Activated CD4-positive, alpha-beta T cell treated with anti-CD3 and anti-CD28 coated beads for 36 hours (primary cell): Measurements from ENCODE around the gene ERVW-1. TPM values are rescaled to one million over a fixed set of nuclear protein-coding genes. Genes with fewer than 3 reads are reported as not detected.
"Not testable (repeated sequence)": the region's sequence is repeated elsewhere in the genome, so short reads cannot be mapped to it uniquely, and the experiment has no call there.

Source experiments
- ATAC-seq: fragments of 200-7000 bp; cut with Tn5 transposase; one replicate; pipeline ENCODE4 v1.10.0; 2021; ENCODE audit warnings: mild to moderate bottlenecking, moderate library complexity
- CTCF ChIA-PET: fragments of 350-600 bp; sonication (Branson Sonifier 250); formaldehyde crosslinking; loops from one replicate; lab custom pipeline; 2021; ENCODE audit warnings: antibody characterized with exemption; lab: Charles Lee
- POLR2A ChIA-PET: fragments of 350-600 bp; sonication (Branson Sonifier 250); formaldehyde crosslinking; loops from one replicate; lab custom pipeline; 2021; ENCODE audit warnings: antibody characterized with exemption, inconsistent platforms; lab: Charles Lee
- DNase-seq: peaks from one replicate; pipeline ENCODE4 v3.0.0-alpha.2; 2020
- H3K27ac Mint-ChIP-seq: one replicate; pipeline ENCODE4 v1.8.0; 2021; ENCODE audit warnings: mixed read lengths
- H3K27me3 Mint-ChIP-seq: one replicate; pipeline ENCODE4 v1.8.0; 2021; ENCODE audit warnings: mixed read lengths
- H3K36me3 Mint-ChIP-seq: one replicate; pipeline ENCODE4 v1.8.0; 2021; ENCODE audit warnings: low read depth, mixed read lengths
- H3K4me1 Mint-ChIP-seq: one replicate; pipeline ENCODE4 v1.8.0; 2021; ENCODE audit warnings: mixed read lengths
- H3K4me3 Mint-ChIP-seq: one replicate; pipeline ENCODE4 v1.8.0; 2021; ENCODE audit warnings: mild to moderate bottlenecking, moderate library complexity, mixed read lengths
- H3K9me3 Mint-ChIP-seq: one replicate; pipeline ENCODE4 v1.8.0; 2021; ENCODE audit warnings: low read depth, mixed read lengths
- intact Hi-C, 2 experiments: fragments of 100-400 bp; cut with DNase I in 1 of 2; cut with micrococcal nuclease in 1 of 2; formaldehyde crosslinking; loops; one replicate each; pipeline versions ENCODE4 v1.14.2 to v1.15.1; 2022 to 2024; cut with DNase I, micrococcal nuclease
- total RNA-seq, 2 experiments: library from RNA; stranded (reverse); gene quantifications; one replicate each; pipeline ENCODE4 v1.2.3, GENCODE V29; 2021

The ERVW-1 gene
- total RNA-seq, 2 experiments from 2014 or later = not detected

- intact Hi-C loops, H3K4me3 Mint-ChIP-seq, H3K27ac Mint-ChIP-seq, DNase-seq, H3K9me3 Mint-ChIP-seq, H3K27me3 Mint-ChIP-seq, H3K4me1 Mint-ChIP-seq, POLR2A ChIA-PET, ATAC-seq: not testable (repeated sequence)
- peaks cover 10% of the 10 kb centered on the region for H3K36me3 Mint-ChIP-seq
- CTCF ChIA-PET = interaction anchor here (1.5 kb wide), 1 partner anchor 22 kb away, joined by 3 read pairs; the partner anchor contains the start of gene GATAD1
Observed at GRCh38 chr7:92468589-92468988, 9.2 kb downstream of the ERVW-1 start.

- ChIA-PET POLR2A (no interaction called here), CTCF (no interaction called here)
- H3K36me3 Mint-ChIP-seq = peaks cover 10% of the 10 kb centered on the region
- intact Hi-C loops = no loop called here
- peaks cover 9% of the 10 kb centered on the region for H3K9me3 Mint-ChIP-seq
- no peaks in the 10 kb centered on the region for H3K27me3 Mint-ChIP-seq
- no peaks in the 10 kb centered on the region for H3K4me1 Mint-ChIP-seq
- DNase-seq (no peak), ATAC-seq (no peak)
- H3K27ac Mint-ChIP-seq = no peak overlapping the region
- no peak overlapping the region for H3K4me3 Mint-ChIP-seq
Observed at GRCh38 chr7:92466682-92467081, 11.1 kb downstream of the ERVW-1 start.

- Mint-ChIP-seq H3K4me3 (no peak overlapping the region), H3K36me3 (peaks cover 10% of the 10 kb centered on the region), H3K27ac (no peak overlapping the region), H3K9me3 (peaks cover 9% of the 10 kb centered on the region), H3K4me1 (no peaks in the 10 kb centered on the region), H3K27me3 (no peaks in the 10 kb centered on the region)
- ATAC-seq (no peak), DNase-seq (no peak)
- ChIA-PET CTCF (no interaction called here), POLR2A (no interaction called here)
- intact Hi-C loops = loop anchor here in 1 of 2 experiments (5.0 kb wide), 1 partner anchor 287 kb away; the partner anchor contains the start of gene LRRD1
Observed at GRCh38 chr7:92464515-92464914, 13.2 kb downstream of the ERVW-1 start.

- H3K4me1 Mint-ChIP-seq = no peaks in the 10 kb centered on the region
- no peaks in the 10 kb centered on the region for H3K27me3 Mint-ChIP-seq
- DNase-seq (no peak), ATAC-seq (no peak)
- POLR2A ChIA-PET = no interaction called here
- H3K36me3 Mint-ChIP-seq = peaks cover 1% of the 10 kb centered on the region
- no peak overlapping the region for H3K4me3 Mint-ChIP-seq
- CTCF ChIA-PET = interaction anchor here (2.5 kb wide), 1 partner anchor 15 kb away, joined by 24 read pairs; the partner anchor contains the start of gene GATAD1
- intact Hi-C loops = loop anchor here in 1 of 2 experiments (5.0 kb wide), 1 partner anchor 285 kb away; the partner anchor contains the start of gene LRRD1
- no peak overlapping the region for H3K27ac Mint-ChIP-seq
- peaks cover 2% of the 10 kb centered on the region for H3K9me3 Mint-ChIP-seq
Observed at GRCh38 chr7:92462560-92462959, 15.2 kb downstream of the ERVW-1 start.

GRCh38 chr7:92461027-92462003 is 16.4 kb downstream of the ERVW-1 start:
- Mint-ChIP-seq H3K4me1 (no peaks in the 10 kb centered on the region), H3K36me3 (peaks cover 4% of the 10 kb centered on the region), H3K9me3 (no peaks in the 10 kb centered on the region), H3K27me3 (no peaks in the 10 kb centered on the region), H3K4me3 (no peak overlapping the region), H3K27ac (no peak overlapping the region)
- intact Hi-C loops = loop anchor here (1.0 to 5.0 kb wide), 2 partner anchors 37 to 284 kb away; partner anchors contain the start of gene LRRD1 (in 1 of the 2)
- CTCF ChIA-PET = interaction anchor here (0.6 to 2.5 kb wide), 16 partner anchors 11 to 611 kb away, joined by 3 to 24 read pairs (median 3); partner anchors contain the start of gene GATAD1
- POLR2A ChIA-PET = no interaction called here
- DNase-seq = peak; percentile 56
- peak; percentile 74 for ATAC-seq

- no peak overlapping the region for H3K4me3 Mint-ChIP-seq
- ATAC-seq = no peak
- intact Hi-C loops = loop anchor here in 1 of 2 experiments (5.0 kb wide), 1 partner anchor 283 kb away; the partner anchor contains the start of gene LRRD1
- H3K36me3 Mint-ChIP-seq = peaks cover 4% of the 10 kb centered on the region
- ChIA-PET CTCF (interaction anchor here (0.6 to 2.5 kb wide), 12 partner anchors 10 to 774 kb away, joined by 3 to 24 read pairs (median 4); partner anchors contain the start of gene GATAD1), POLR2A (no interaction called here)
- no peak overlapping the region for H3K27ac Mint-ChIP-seq
- no peaks in the 10 kb centered on the region for H3K9me3 Mint-ChIP-seq
- H3K4me1 Mint-ChIP-seq = no peaks in the 10 kb centered on the region
- DNase-seq = no peak
- H3K27me3 Mint-ChIP-seq = no peaks in the 10 kb centered on the region
Observed at GRCh38 chr7:92460510-92460909, 17.2 kb downstream of the ERVW-1 start.

GRCh38 chr7:92460109-92460508 is 17.6 kb downstream of the ERVW-1 start:
- H3K27ac Mint-ChIP-seq = no peak overlapping the region
- no peak for DNase-seq
- H3K4me3 Mint-ChIP-seq = no peak overlapping the region
- H3K9me3 Mint-ChIP-seq = no peaks in the 10 kb centered on the region
- CTCF ChIA-PET = interaction anchor here (0.6 to 2.5 kb wide), 6 partner anchors 13 to 774 kb away, joined by 3 to 24 read pairs (median 6); partner anchors contain the start of gene GATAD1
- H3K4me1 Mint-ChIP-seq = no peaks in the 10 kb centered on the region
- no peaks in the 10 kb centered on the region for H3K27me3 Mint-ChIP-seq
- POLR2A ChIA-PET = no interaction called here
- ATAC-seq = no peak
- intact Hi-C loops = loop anchor here in 1 of 2 experiments (5.0 kb wide), 1 partner anchor 283 kb away; the partner anchor contains the start of gene LRRD1
- peaks cover 4% of the 10 kb centered on the region for H3K36me3 Mint-ChIP-seq

- ChIA-PET CTCF (no interaction called here), POLR2A (no interaction called here)
- H3K9me3 Mint-ChIP-seq = no peaks in the 10 kb centered on the region
- H3K4me3 Mint-ChIP-seq = no peak overlapping the region
- no peak overlapping the region for H3K27ac Mint-ChIP-seq
- intact Hi-C loops = no loop called here
- H3K36me3 Mint-ChIP-seq = peaks cover 13% of the 10 kb centered on the region
- DNase-seq (no peak), ATAC-seq (no peak)
- H3K27me3 Mint-ChIP-seq = no peaks in the 10 kb centered on the region
- H3K4me1 Mint-ChIP-seq = no peaks in the 10 kb centered on the region
Observed at GRCh38 chr7:92456236-92456635, 21.5 kb downstream of the ERVW-1 start.

- CTCF ChIA-PET = no interaction called here
- peaks cover 32% of the 10 kb centered on the region for H3K36me3 Mint-ChIP-seq
- no peaks in the 10 kb centered on the region for H3K9me3 Mint-ChIP-seq
- peaks cover 9% of the 10 kb centered on the region for H3K4me1 Mint-ChIP-seq
- H3K27ac Mint-ChIP-seq = no peak overlapping the region
- POLR2A ChIA-PET = no interaction called here
- H3K27me3 Mint-ChIP-seq = no peaks in the 10 kb centered on the region
- no peak for ATAC-seq
- no peak for DNase-seq
- intact Hi-C loops = no loop called here
- no peak overlapping the region for H3K4me3 Mint-ChIP-seq
Observed at GRCh38 chr7:92451645-92452044, 26.1 kb downstream of the ERVW-1 start.

- ChIA-PET POLR2A (interaction anchor here (0.6 to 2.7 kb wide), 10 partner anchors 24 to 1632 kb away, joined by 3 to 12 read pairs (median 6); partner anchors contain the start of genes ANKIB1, CYP51A1, KRIT1 and PEX1), CTCF (interaction anchor here (0.6 to 4.8 kb wide), 17 partner anchors 10 to 619 kb away, joined by 3 to 93 read pairs (median 9); partner anchors contain the start of genes ANKIB1, CYP51A1, KRIT1 and LRRD1)
- DNase-seq = peak; percentile 77
- ATAC-seq = peak; percentile 54
- intact Hi-C loops = loop anchor here (1.0 to 10.0 kb wide), 5 partner anchors 80 to 1183 kb away; partner anchors contain the start of genes ANKIB1 (in 1 of the 2), FZD1 (in 1 of the 2), KRIT1 (in 1 of the 2) and PEX1 (in 1 of the 2)
- peak overlapping the region; percentile 86 for H3K4me3 Mint-ChIP-seq
- no peaks in the 10 kb centered on the region for H3K9me3 Mint-ChIP-seq
- H3K36me3 Mint-ChIP-seq = peaks cover 23% of the 10 kb centered on the region
- peak overlapping the region; percentile 84 for H3K27ac Mint-ChIP-seq
- H3K27me3 Mint-ChIP-seq = no peaks in the 10 kb centered on the region
- peaks cover 15% of the 10 kb centered on the region for H3K4me1 Mint-ChIP-seq
Observed at GRCh38 chr7:92448205-92448747, 29.5 kb downstream of the ERVW-1 start.
